GM12878 (cell line): ENCODE measurements around the gene CMBL. TPM values are rescaled to one million over a fixed set of nuclear protein-coding genes. Genes with fewer than 3 reads are reported as not detected.

Experiments
- ATAC-seq: fragments of 200-7000 bp; cut with Tn5 transposase; 3 replicates; pipeline ENCODE4 v1.9.1; 2020; ENCODE audit warnings: mild to moderate bottlenecking, moderate library complexity
- BruUV-seq: library from RNA; stranded (reverse); fragments of 400-500 nt; replicated peaks from 2 replicates; lab custom pipeline; 2021; lab: Mats Ljungman, UMichigan
- CTCF ChIA-PET: fragments of 300-600 bp; sonication (Branson Sonifier 250); formaldehyde crosslinking; extraction: SDS; loops from one replicate; lab custom pipeline; 2021; ENCODE audit warnings: inconsistent platforms; lab: Yijun Ruan, JAX
- POLR2A ChIA-PET: fragments of 350-600 bp; formaldehyde crosslinking; extraction: SDS; loops from one replicate; lab custom pipeline; 2021; ENCODE audit warnings: inconsistent platforms; lab: Charles Lee
- RAD21 ChIA-PET: fragments of 300-600 bp; sonication (Branson Sonifier 250); formaldehyde crosslinking; loops from one replicate; lab custom pipeline; 2023; ENCODE audit warnings: antibody characterized with exemption; ENCODE audit not compliant: unreplicated experiment; lab: Charles Lee
- SMC1A ChIA-PET: fragments of 300-600 bp; sonication (Branson Sonifier 250); formaldehyde crosslinking; loops from one replicate; lab custom pipeline; 2023; ENCODE audit not compliant: unreplicated experiment, uncharacterized antibody; lab: Charles Lee
- DNase-seq: peaks from one replicate; pipeline ENCODE4 v3.0.0-alpha.2; 2011; ENCODE audit warnings: low read depth, low spot score
- FAIRE-seq: peaks from 3 replicates; lab custom pipeline; 2011; peaks lifted over from hg19 to GRCh38; lab: Jason Lieb, UNC
- H2AFZ ChIP-seq: 2 replicates; pipeline ENCODE4 v1.6.0; 2011; ENCODE audit warnings: low read depth, low read length, control low read depth; ENCODE audit not compliant: control insufficient read depth
- H3K27ac ChIP-seq: 2 replicates; pipeline ENCODE4 v1.5.1; 2011; ENCODE audit warnings: control low read depth; ENCODE audit not compliant: control insufficient read depth, insufficient read depth
- H3K27me3 ChIP-seq, 2 experiments: replicated peaks in 1 of 2; 2 replicates each; pipeline versions ENCODE4 v1.6.0 to v1.6.1; 2011; ENCODE audit warnings: low read length in 1 of 2; ENCODE audit not compliant: control insufficient read depth in 2 of 2, insufficient read depth in 2 of 2
- H3K36me3 ChIP-seq, 2 experiments: 2 replicates each; pipeline ENCODE4 v1.5.1; 2011; ENCODE audit warnings: low read length in 1 of 2; ENCODE audit not compliant: control insufficient read depth in 2 of 2, insufficient read depth in 2 of 2
- H3K4me1 ChIP-seq: 2 replicates; pipeline ENCODE4 v1.6.1; 2011; ENCODE audit warnings: mild to moderate bottlenecking, low read length, moderate library complexity, mixed read lengths; ENCODE audit not compliant: control insufficient read depth, insufficient read depth
- H3K4me2 ChIP-seq: 2 replicates; pipeline ENCODE4 v1.6.0; 2011; ENCODE audit warnings: control low read depth; ENCODE audit not compliant: control insufficient read depth, insufficient read depth
- H3K4me3 ChIP-seq: fragments of 200-600 bp; sonication (generic); 2 replicates; pipeline ENCODE4 v1.5.1; 2016
- H3K79me2 ChIP-seq: 2 replicates; pipeline ENCODE4 v1.6.0; 2011; ENCODE audit warnings: low read length; ENCODE audit not compliant: control insufficient read depth, insufficient read depth
- H3K9ac ChIP-seq: 2 replicates; pipeline ENCODE4 v1.8.0; 2011; ENCODE audit warnings: low read length, control low read depth, mixed read lengths; ENCODE audit not compliant: control insufficient read depth, insufficient read depth
- H3K9me3 ChIP-seq: replicated peaks from 3 replicates; pipeline ENCODE4 v1.5.1; 2011; ENCODE audit warnings: mild to moderate bottlenecking, low read length; ENCODE audit not compliant: control insufficient read depth, insufficient read depth
- H4K20me1 ChIP-seq: 2 replicates; pipeline ENCODE4 v1.6.0; 2011; ENCODE audit not compliant: control insufficient read depth, insufficient read depth
- ATF3 ChIP-seq: IDR thresholded peaks from 2 replicates; pipeline ENCODE4 v1.6.1; 2011; ENCODE audit warnings: low read depth, mild to moderate bottlenecking, low read length, moderate library complexity, borderline replicate concordance; ENCODE audit errors: extremely low read depth
- E2F4 ChIP-seq: IDR thresholded peaks from 2 replicates; pipeline ENCODE4 v1.6.1; 2012; ENCODE audit warnings: low read depth, low read length, improper control_type of control experiment
- FOXK2 ChIP-seq: fragments of 450-650 bp; IDR thresholded peaks from 2 replicates; pipeline ENCODE4 v1.6.1; 2017; ENCODE audit warnings: mild to moderate bottlenecking, moderate library complexity
- NRF1 ChIP-seq: conservative IDR thresholded peaks from 2 replicates; pipeline ENCODE4 v1.6.1; 2011; ENCODE audit warnings: mild to moderate bottlenecking, low read depth, low read length, improper control_type of control experiment
- PKNOX1 ChIP-seq: fragments of 450-650 bp; IDR thresholded peaks from 2 replicates; pipeline ENCODE4 v1.6.1; 2016; ENCODE audit warnings: mild to moderate bottlenecking
- POLR2A ChIP-seq: IDR thresholded peaks from 2 replicates; pipeline ENCODE4 v1.6.1; 2011; ENCODE audit warnings: low read depth, mild to moderate bottlenecking, low read length
- RCOR1 ChIP-seq: conservative IDR thresholded peaks from 2 replicates; pipeline ENCODE4 v1.6.1; 2012; ENCODE audit warnings: low read depth, low read length, improper control_type of control experiment
- SIX5 ChIP-seq: IDR thresholded peaks from 2 replicates; pipeline ENCODE4 v1.6.1; 2011; ENCODE audit warnings: mild to moderate bottlenecking, low read depth, low read length, moderate library complexity; ENCODE audit not compliant: severe bottlenecking
- SRF ChIP-seq, 2 experiments: IDR thresholded peaks; 2 replicates each; pipeline ENCODE4 v1.6.1; 2011; ENCODE audit warnings: low read depth in 2 of 2, low read length in 2 of 2, mild to moderate bottlenecking in 1 of 2, moderate library complexity in 1 of 2
- TCF7 ChIP-seq: IDR thresholded peaks from 2 replicates; pipeline ENCODE4 v1.6.1; 2014; ENCODE audit warnings: antibody characterized with exemption, borderline replicate concordance
- YY1 ChIP-seq: IDR thresholded peaks from 2 replicates; pipeline ENCODE4 v1.6.1; 2011; ENCODE audit warnings: low read depth, mild to moderate bottlenecking, low read length
- ZNF274 ChIP-seq: IDR thresholded peaks from one replicate; pipeline ENCODE4 v1.8.0; 2011; ENCODE audit not compliant: insufficient read length, insufficient read depth
- WGBS: methylation state at CpG from one replicate; pipeline ENCODE4 v1.1.6; 2016; ENCODE audit warnings: low lambda C conversion rate; ENCODE audit not compliant: insufficient replicate concordance, insufficient coverage; ENCODE audit errors: missing lambda C conversion rate; 5-methylcytosine and 5-hydroxymethylcytosine counted together
- in situ Hi-C: fragments of 300-500 bp; cut with MboI; formaldehyde crosslinking; loops from 9 replicates; pipeline ENCODE4 v1.14.3; 2018; ENCODE audit warnings: mixed read lengths
- intact Hi-C: fragments of 100-400 bp; cut with micrococcal nuclease; formaldehyde crosslinking; loops from one replicate; pipeline ENCODE4 v1.14.2; 2022; ENCODE audit not compliant: unreplicated experiment
- polyA plus RNA-seq, 11 experiments: library from polyadenylated mRNA; depleted of rRNA in 4 of 11; unstranded in 6 of 11; stranded (reverse) in 5 of 11; fragments of >200 nt; fragmentation: Nextera tagmentation in 4 of 11; fragmentation: Illumina TruSeq in 1 of 11; extraction: Ambion mirVana in 4 of 11; extraction: Trizol in 1 of 11; gene quantifications; 1 replicate in 1 of 11; 2 replicates in 10 of 11; pipeline versions ENCODE4 v1.2.1 to v1.2.3, GENCODE V29; 2011 to 2016; ENCODE audit warnings: inconsistent platforms in 2 of 11, missing spikeins in 2 of 11, low read depth in 1 of 11
- total RNA-seq, 4 experiments: library from RNA; depleted of rRNA in 3 of 4; stranded (reverse); fragments of >200 nt in 3 of 4; fragmentation: Illumina TruSeq in 1 of 4; extraction: Trizol in 1 of 4; gene quantifications; 2 replicates each; pipeline versions ENCODE4 v1.2.1 to v1.2.3, GENCODE V29; 2013 to 2021

The CMBL gene
- total and polyA plus RNA-seq, 10 of the 15 experiments (the other 5 are each of a cell fraction or from before 2014, with no cell fraction given) = 1.8 to 15.6 (median 7.5) TPM

GRCh38 chr5:10337107-10337506 is 29.4 kb upstream of the CMBL start:
- no peak for FAIRE-seq
- no peak for DNase-seq
- no peaks in the 10 kb centered on the region for H3K9me3 ChIP-seq
- SMC1A ChIA-PET = no interaction called here
- no peaks in the 10 kb centered on the region for H3K36me3 ChIP-seq
- no peak overlapping the region for H3K9ac ChIP-seq
- no peaks in the 10 kb centered on the region for H4K20me1 ChIP-seq
- in situ Hi-C loops (no loop called here), intact Hi-C loops (no loop called here)
- H3K4me1 ChIP-seq = no peaks in the 10 kb centered on the region
- no TSS peak for BruUV-seq
- WGBS = 82% methylated on average over 4 of the region's 4 CpGs
- ATAC-seq = no peak
- H3K27me3 ChIP-seq = peaks cover 0 to 9% of the 10 kb centered on the region in 2 experiments; a peak in 2 of 4 replicates
- no peaks in the 10 kb centered on the region for H3K79me2 ChIP-seq
- H3K4me3 ChIP-seq = no peak overlapping the region
- TF ChIP-seq YY1 = no peak
- no peak for TF ChIP-seq TCF7
- no peak for TF ChIP-seq SRF (IDR thresholded peaks at IDR 0.05; ENCODE audit: low read depth in 2 of 2, low read length in 2 of 2)
- TF ChIP-seq RCOR1 = no peak
- no peak for TF ChIP-seq ZNF274
- RAD21 ChIA-PET = no interaction called here
- H2AFZ ChIP-seq = no peak overlapping the region
- POLR2A ChIA-PET = no interaction called here
- H3K4me2 ChIP-seq = no peak overlapping the region
- no peak overlapping the region for H3K27ac ChIP-seq
- CTCF ChIA-PET = interaction anchor here (1.4 kb wide), 1 partner anchor 53 kb away, joined by 4 read pairs; no protein-coding TSS in a partner anchor

- Histone ChIP-seq H4K20me1 (no peaks in the 10 kb centered on the region), H3K79me2 (no peaks in the 10 kb centered on the region), H3K9ac (no peak overlapping the region), H2AFZ (no peak overlapping the region), H3K4me3 (no peak overlapping the region), H3K9me3 (no peaks in the 10 kb centered on the region), H3K27me3 (peaks cover 0 to 9% of the 10 kb centered on the region in 2 experiments; a peak in 2 of 4 replicates), H3K27ac (no peak overlapping the region), H3K4me1 (no peaks in the 10 kb centered on the region), H3K36me3 (no peaks in the 10 kb centered on the region), H3K4me2 (no peak overlapping the region)
- intact Hi-C loops (no loop called here), in situ Hi-C loops (no loop called here)
- ChIA-PET SMC1A (no interaction called here), POLR2A (interaction anchor here (0.7 kb wide), 1 partner anchor 245 kb away, joined by 3 read pairs; no protein-coding TSS in a partner anchor), RAD21 (no interaction called here), CTCF (no interaction called here)
- BruUV-seq = no TSS peak
- FAIRE-seq = no peak
- DNase-seq = no peak
- ATAC-seq = no peak
- 80% methylated on average over 14 of the region's 14 CpGs for WGBS
- no peak for TF ChIP-seq NRF1
- TF ChIP-seq PKNOX1 = no peak
- TF ChIP-seq SIX5 = no peak
- no peak for TF ChIP-seq E2F4
- TF ChIP-seq FOXK2 = no peak
- TF ChIP-seq ATF3 = no peak
- no peak for TF ChIP-seq POLR2A
Observed at GRCh38 chr5:10335711-10336470, 28.2 kb upstream of the CMBL start.
